ENCODE data around the gene CIAPIN1.
"Not testable (repeated sequence)": the region's sequence is repeated elsewhere in the genome, so short reads cannot be mapped to it uniquely, and the experiment has no call there.

Gene CIAPIN1

DNA sequence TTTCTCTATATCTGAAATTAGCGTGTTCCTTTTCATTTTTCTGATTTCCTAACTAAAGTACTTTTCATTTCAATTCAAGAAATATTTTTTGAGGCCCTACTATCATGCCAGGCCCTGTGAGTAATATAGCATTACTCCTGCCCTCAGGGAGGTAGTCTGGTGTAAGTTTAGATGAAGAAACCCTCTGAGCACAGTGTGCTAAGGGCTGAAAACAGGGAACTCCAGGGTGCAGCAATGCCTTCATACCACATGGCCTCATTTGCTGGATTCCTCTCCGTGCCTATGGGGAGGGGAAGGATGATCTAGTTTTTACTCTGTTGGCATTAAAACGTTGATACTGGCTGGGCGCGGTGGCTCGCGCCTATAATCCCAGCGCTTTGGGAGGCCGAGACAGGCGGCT, 4.8 kb upstream of the CIAPIN1 start:
- Histone ChIP-seq H3K4me1 (ENCODE audit: insufficient read depth, insufficient read length) (no peaks in the 10 kb centered on the region), H3K36me3 (ENCODE audit: insufficient read depth, insufficient read length, low read length) (peaks cover 73% of the 10 kb centered on the region), H3K27me3 (ENCODE audit: insufficient read depth, insufficient read length) (no peaks in the 10 kb centered on the region), H3K9me3 (ENCODE audit: insufficient read depth, low read length) (no peaks in the 10 kb centered on the region), H3K4me3 (ENCODE audit: insufficient read length, low read depth) (no peak overlapping the region), H3K9ac (ENCODE audit: insufficient read length, low read depth) (no peak overlapping the region)
- no peak for DNase-seq (ENCODE audit: low read depth, low spot score)
- TF ChIP-seq ZNF274 (IDR thresholded peaks at IDR 0.05; ENCODE audit: low read depth, low read length) (no peak), SUZ12 (IDR thresholded peaks at IDR 0.05; ENCODE audit: extremely low read depth, insufficient read depth, insufficient read length) (no peak), YY1 (IDR thresholded peaks at IDR 0.05; ENCODE audit: insufficient read depth, insufficient read length) (no peak)

DNA sequence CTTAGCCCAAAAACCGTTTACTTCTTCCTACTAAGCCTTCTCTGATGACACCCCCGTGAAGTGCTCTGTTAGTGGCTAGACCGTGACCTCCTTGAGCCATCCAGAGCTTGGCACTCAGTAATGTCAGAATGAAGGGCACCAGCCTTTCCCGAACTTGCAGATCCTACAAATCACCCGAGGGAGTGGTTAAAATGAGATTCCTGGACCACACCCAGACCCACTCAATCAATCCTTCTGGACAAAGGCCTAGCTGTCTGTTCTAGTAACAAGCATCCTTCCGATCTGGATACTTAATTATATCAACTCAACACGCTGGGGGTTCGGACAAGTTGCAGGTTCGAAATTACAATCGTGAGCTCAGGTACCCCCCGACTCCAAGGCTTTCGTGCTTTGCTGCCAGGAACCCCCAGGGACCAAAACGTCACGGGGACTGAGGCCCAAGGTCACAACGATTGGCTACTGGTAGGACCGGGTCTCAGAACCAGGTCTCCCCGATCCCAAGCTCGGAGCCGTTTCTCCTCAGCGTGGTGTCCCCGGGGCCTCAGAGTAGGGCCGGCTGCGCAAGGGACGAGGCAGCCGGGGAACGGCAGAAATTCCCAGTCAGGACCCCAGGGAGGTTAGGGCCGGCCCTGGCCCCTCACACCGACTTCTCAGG, 527 bp downstream of the CIAPIN1 start:
- H3K9me3 ChIP-seq (ENCODE audit: insufficient read depth, low read length): peaks cover 3% of the 10 kb centered on the region
- H3K36me3 ChIP-seq (ENCODE audit: insufficient read depth, insufficient read length, low read length): peaks cover 43% of the 10 kb centered on the region
- H3K27me3 ChIP-seq (ENCODE audit: insufficient read depth, insufficient read length): no peaks in the 10 kb centered on the region
- no peak for TF ChIP-seq ZNF274 (IDR thresholded peaks at IDR 0.05; ENCODE audit: low read depth, low read length)
- no peak for TF ChIP-seq SUZ12 (IDR thresholded peaks at IDR 0.05; ENCODE audit: extremely low read depth, insufficient read depth, insufficient read length)
- TF ChIP-seq YY1 (IDR thresholded peaks at IDR 0.05; ENCODE audit: insufficient read depth, insufficient read length): no peak
- DNase-seq (ENCODE audit: low read depth, low spot score): no peak
- no peaks in the 10 kb centered on the region for H3K4me1 ChIP-seq (ENCODE audit: insufficient read depth, insufficient read length)
- peak overlapping the region; percentile 97 for H3K4me3 ChIP-seq (ENCODE audit: insufficient read length, low read depth)
- H3K9ac ChIP-seq (ENCODE audit: insufficient read length, low read depth): peak overlapping the region; percentile 98

DNA sequence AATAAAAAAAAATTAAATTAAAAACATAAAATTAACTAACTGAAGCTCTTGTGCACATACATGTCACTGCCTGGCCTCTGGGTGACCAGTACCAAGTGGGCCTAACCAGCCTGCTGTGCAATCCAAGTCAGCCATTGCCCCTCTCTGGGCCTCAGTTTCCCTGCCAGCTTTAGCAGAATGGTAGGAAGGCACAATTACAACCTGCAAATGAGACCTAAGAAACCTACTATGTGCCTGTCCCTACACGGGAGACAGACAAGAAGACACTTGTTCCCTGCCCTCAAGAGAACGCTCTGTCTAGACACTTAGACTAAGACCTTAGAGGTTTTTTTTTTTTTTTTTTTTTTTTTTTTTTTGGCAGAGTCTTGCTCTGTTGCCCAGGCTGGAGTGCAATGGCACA, 1.7 kb downstream of the CIAPIN1 start:
- H3K4me3 ChIP-seq (ENCODE audit: insufficient read length, low read depth): no peak overlapping the region
- H3K9me3 ChIP-seq (ENCODE audit: insufficient read depth, low read length): peaks cover 14% of the 10 kb centered on the region
- no peaks in the 10 kb centered on the region for H3K4me1 ChIP-seq (ENCODE audit: insufficient read depth, insufficient read length)
- no peak for DNase-seq (ENCODE audit: low read depth, low spot score)
- H3K27me3 ChIP-seq (ENCODE audit: insufficient read depth, insufficient read length): no peaks in the 10 kb centered on the region
- peaks cover 40% of the 10 kb centered on the region for H3K36me3 ChIP-seq (ENCODE audit: insufficient read depth, insufficient read length, low read length)
- TF ChIP-seq SUZ12 (IDR thresholded peaks at IDR 0.05; ENCODE audit: extremely low read depth, insufficient read depth, insufficient read length) (no peak), YY1 (IDR thresholded peaks at IDR 0.05; ENCODE audit: insufficient read depth, insufficient read length) (no peak), ZNF274 (IDR thresholded peaks at IDR 0.05; ENCODE audit: low read depth, low read length) (no peak)
- H3K9ac ChIP-seq (ENCODE audit: insufficient read length, low read depth): no peak overlapping the region

DNA sequence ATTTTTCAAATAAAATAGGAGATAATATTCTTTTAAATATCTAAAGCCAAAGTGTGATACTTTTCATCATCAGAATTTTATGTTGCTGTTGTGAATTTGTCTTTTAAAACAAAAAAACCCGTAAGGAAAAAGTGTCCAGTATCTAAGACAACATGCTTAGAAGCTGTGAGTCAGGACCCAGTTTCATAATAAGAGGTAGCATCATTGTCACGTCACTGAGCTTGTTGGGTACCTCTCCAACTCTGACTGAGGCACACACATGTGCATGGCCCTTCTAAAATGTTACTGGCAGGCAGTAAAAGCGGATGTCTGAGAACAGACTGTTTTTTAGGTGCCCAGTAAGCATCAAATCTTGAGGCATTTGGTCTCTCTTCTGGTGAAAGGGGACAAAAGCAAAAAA, 2.5 kb downstream of the CIAPIN1 start:
- Histone ChIP-seq H3K36me3 (ENCODE audit: insufficient read depth, insufficient read length, low read length) (peaks cover 46% of the 10 kb centered on the region), H3K4me1 (ENCODE audit: insufficient read depth, insufficient read length) (no peaks in the 10 kb centered on the region), H3K9me3 (ENCODE audit: insufficient read depth, low read length) (peaks cover 20% of the 10 kb centered on the region), H3K9ac (ENCODE audit: insufficient read length, low read depth) (no peak overlapping the region), H3K4me3 (ENCODE audit: insufficient read length, low read depth) (no peak overlapping the region), H3K27me3 (ENCODE audit: insufficient read depth, insufficient read length) (no peaks in the 10 kb centered on the region)
- DNase-seq (ENCODE audit: low read depth, low spot score): no peak
- TF ChIP-seq SUZ12 (IDR thresholded peaks at IDR 0.05; ENCODE audit: extremely low read depth, insufficient read depth, insufficient read length) (no peak), ZNF274 (IDR thresholded peaks at IDR 0.05; ENCODE audit: low read depth, low read length) (no peak), YY1 (IDR thresholded peaks at IDR 0.05; ENCODE audit: insufficient read depth, insufficient read length) (no peak)

DNA sequence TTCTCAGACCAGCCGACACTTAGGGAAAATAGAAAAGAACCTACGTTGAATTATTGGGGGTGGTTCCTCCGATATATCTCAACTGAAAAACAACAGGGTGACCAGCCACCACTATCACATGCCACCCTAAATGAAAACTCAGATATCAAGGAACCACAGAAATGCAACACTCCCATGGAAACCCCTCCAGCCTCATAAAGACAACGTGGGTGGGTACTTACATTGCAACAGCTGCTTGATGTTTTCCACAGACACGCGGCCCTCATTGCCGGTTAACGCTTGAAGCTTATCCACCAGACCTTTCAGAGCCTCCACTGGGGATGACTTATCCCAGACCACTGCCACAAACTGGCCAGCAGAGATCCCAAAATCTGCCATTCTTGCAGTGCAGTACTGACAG, 6.6 kb downstream of the CIAPIN1 start:
- not testable (repeated sequence) for DNase-seq (ENCODE audit: low read depth, low spot score); H3K4me3 ChIP-seq (ENCODE audit: insufficient read length, low read depth)

DNA sequence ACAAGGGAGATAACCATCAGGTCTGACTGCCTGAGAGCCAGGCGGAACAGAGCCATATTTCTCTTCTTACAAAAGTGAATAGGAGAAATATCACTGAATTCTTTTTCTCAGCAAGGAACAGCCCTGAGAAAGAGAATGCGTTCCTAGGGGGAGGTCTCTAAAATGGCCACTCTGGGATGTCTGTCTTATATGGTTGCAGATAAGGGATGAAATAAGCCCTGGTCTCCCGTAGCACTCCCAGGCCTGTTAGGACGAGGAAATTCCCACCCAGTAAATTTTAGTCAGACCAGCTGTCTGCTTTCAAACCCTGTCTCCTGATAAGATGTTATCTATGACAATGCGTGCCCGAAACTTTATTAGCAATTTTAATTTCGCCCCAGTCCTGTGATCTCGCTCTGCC, 7.2 kb downstream of the CIAPIN1 start:
- peaks cover 78% of the 10 kb centered on the region for H3K36me3 ChIP-seq (ENCODE audit: insufficient read depth, insufficient read length, low read length)
- H3K4me3 ChIP-seq (ENCODE audit: insufficient read length, low read depth); H3K4me1 ChIP-seq (ENCODE audit: insufficient read depth, insufficient read length); H3K27me3 ChIP-seq (ENCODE audit: insufficient read depth, insufficient read length); DNase-seq (ENCODE audit: low read depth, low spot score); H3K9ac ChIP-seq (ENCODE audit: insufficient read length, low read depth): not testable (repeated sequence)
- peaks cover 20% of the 10 kb centered on the region for H3K9me3 ChIP-seq (ENCODE audit: insufficient read depth, low read length)

More for the DNA sequence above, 6.6 kb downstream of the CIAPIN1 start:
- Histone ChIP-seq H3K36me3 (ENCODE audit: insufficient read depth, insufficient read length, low read length) (peaks cover 75% of the 10 kb centered on the region), H3K9me3 (ENCODE audit: insufficient read depth, low read length) (peaks cover 20% of the 10 kb centered on the region)
- not testable (repeated sequence) for H3K4me1 ChIP-seq (ENCODE audit: insufficient read depth, insufficient read length); H3K9ac ChIP-seq (ENCODE audit: insufficient read length, low read depth); H3K27me3 ChIP-seq (ENCODE audit: insufficient read depth, insufficient read length)

DNA sequence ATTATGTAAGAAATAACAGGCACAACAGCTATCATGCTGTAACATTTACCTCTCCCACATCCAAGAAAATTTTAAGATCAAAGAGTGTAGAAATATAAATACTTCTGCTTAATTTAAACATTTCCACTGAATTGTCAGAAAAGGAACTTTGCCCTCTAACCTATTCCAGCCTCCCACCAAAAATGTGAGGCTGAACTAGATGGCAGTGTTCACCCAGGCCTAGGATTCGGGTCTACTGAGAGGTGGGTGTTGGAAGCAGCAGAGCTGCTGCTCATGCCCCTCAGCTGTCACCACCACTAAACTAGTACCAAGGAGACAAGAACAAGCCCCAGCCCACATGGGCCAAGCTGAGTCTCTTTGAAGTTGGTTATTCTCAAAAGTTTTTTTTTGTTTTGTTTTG, 11.3 kb downstream of the CIAPIN1 start:
- no peak overlapping the region for H3K9ac ChIP-seq (ENCODE audit: insufficient read length, low read depth)
- H3K36me3 ChIP-seq (ENCODE audit: insufficient read depth, insufficient read length, low read length): peaks cover 95% of the 10 kb centered on the region
- H3K27me3 ChIP-seq (ENCODE audit: insufficient read depth, insufficient read length): no peaks in the 10 kb centered on the region
- H3K4me1 ChIP-seq (ENCODE audit: insufficient read depth, insufficient read length): no peaks in the 10 kb centered on the region
- H3K9me3 ChIP-seq (ENCODE audit: insufficient read depth, low read length): peaks cover 9% of the 10 kb centered on the region
- no peak overlapping the region for H3K4me3 ChIP-seq (ENCODE audit: insufficient read length, low read depth)
- no peak for TF ChIP-seq SUZ12 (IDR thresholded peaks at IDR 0.05; ENCODE audit: extremely low read depth, insufficient read depth, insufficient read length)
- TF ChIP-seq YY1 (IDR thresholded peaks at IDR 0.05; ENCODE audit: insufficient read depth, insufficient read length): no peak
- TF ChIP-seq ZNF274 (IDR thresholded peaks at IDR 0.05; ENCODE audit: low read depth, low read length): no peak
- DNase-seq (ENCODE audit: low read depth, low spot score): no peak

DNA sequence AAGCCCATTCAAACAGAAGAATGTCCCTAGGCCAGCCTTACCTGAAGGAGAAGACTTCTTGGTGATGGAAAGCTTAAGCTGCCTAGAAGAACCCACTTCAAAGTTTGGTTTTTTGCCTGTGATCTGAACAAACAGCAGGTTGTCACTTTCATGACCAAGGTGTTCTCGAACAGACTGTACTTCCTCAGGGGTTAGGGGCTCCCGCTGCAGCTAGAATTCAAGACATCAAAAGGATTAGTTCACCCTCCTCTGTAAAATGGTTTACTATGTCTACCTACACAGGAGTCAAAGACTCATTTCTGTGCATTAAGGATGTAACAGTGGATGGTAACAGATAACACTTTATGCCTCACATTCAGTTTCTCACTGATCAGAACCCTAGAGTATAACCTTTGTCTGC, 13.2 kb downstream of the CIAPIN1 start:
- Histone ChIP-seq H3K27me3 (ENCODE audit: insufficient read depth, insufficient read length) (no peaks in the 10 kb centered on the region), H3K4me3 (ENCODE audit: insufficient read length, low read depth) (no peak overlapping the region), H3K36me3 (ENCODE audit: insufficient read depth, insufficient read length, low read length) (peaks cover 93% of the 10 kb centered on the region), H3K9ac (ENCODE audit: insufficient read length, low read depth) (no peak overlapping the region), H3K4me1 (ENCODE audit: insufficient read depth, insufficient read length) (no peaks in the 10 kb centered on the region), H3K9me3 (ENCODE audit: insufficient read depth, low read length) (no peaks in the 10 kb centered on the region)
- no peak for DNase-seq (ENCODE audit: low read depth, low spot score)
- no peak for TF ChIP-seq ZNF274 (IDR thresholded peaks at IDR 0.05; ENCODE audit: low read depth, low read length)
- no peak for TF ChIP-seq SUZ12 (IDR thresholded peaks at IDR 0.05; ENCODE audit: extremely low read depth, insufficient read depth, insufficient read length)
- TF ChIP-seq YY1 (IDR thresholded peaks at IDR 0.05; ENCODE audit: insufficient read depth, insufficient read length): no peak
